Thoracic aorta (tissue), 2 donors: ENCODE data around the gene SMIM12. TPM values are rescaled to one million over a fixed set of nuclear protein-coding genes. Genes with fewer than 3 reads are reported as not detected.

Experiments
- ATAC-seq: fragments of 150-250 bp; one replicate; pipeline ENCODE4 v1.8.0; 2017; ENCODE audit warnings: low read depth; ENCODE audit not compliant: insufficient number of reproducible peaks, low FRiP score
- DNase-seq: peaks from one replicate; pipeline ENCODE4 v3.0.0-alpha.2; 2020; ENCODE audit warnings: low spot score
- H3K27ac ChIP-seq, 2 donors: fragments of 200-600 bp; sonication (generic); 1 replicate in 1 of 2; 2 replicates in 1 of 2; pipeline ENCODE4 v1.5.1; 2016; ENCODE audit warnings: mild to moderate bottlenecking in 2 of 2, moderate library complexity in 2 of 2
- H3K27me3 ChIP-seq: fragments of 200-600 bp; sonication (generic); replicated peaks from 2 replicates; pipeline ENCODE4 v1.6.0; 2016; ENCODE audit warnings: mild to moderate bottlenecking; ENCODE audit not compliant: insufficient read depth
- H3K36me3 ChIP-seq: fragments of 200-600 bp; sonication (generic); one replicate; pipeline ENCODE4 v1.5.1; 2016
- H3K4me1 ChIP-seq, 2 donors: fragments of 200-600 bp; sonication (generic); 1 replicate in 1 of 2; 2 replicates in 1 of 2; pipeline versions ENCODE4 v1.5.1 to v1.6.0; 2016; ENCODE audit warnings: low read depth in 2 of 2, mild to moderate bottlenecking in 1 of 2; ENCODE audit not compliant: control insufficient read depth in 1 of 2
- H3K4me3 ChIP-seq: fragments of 200-600 bp; sonication (generic); 2 replicates; pipeline ENCODE4 v1.5.1; 2016; ENCODE audit warnings: mild to moderate bottlenecking
- H3K9me3 ChIP-seq: fragments of 200-600 bp; sonication (generic); 2 replicates; pipeline ENCODE4 v1.5.1; 2016
- CTCF ChIP-seq: fragments of 200-600 bp; sonication (generic); IDR thresholded peaks from one replicate; pipeline ENCODE4 v1.5.1; 2019; ENCODE audit warnings: antibody characterized with exemption
- total RNA-seq, 2 donors: library from RNA; depleted of rRNA; stranded (reverse); fragments of >200 nt; gene quantifications; one replicate each; pipeline versions ENCODE4 v1.1.0 to v1.2.3, GENCODE V29; 2016

SMIM12 gene
- total RNA-seq, 2 donors from 2014 or later: 30.1 to 33.5 TPM

GRCh38 chr1:34839526-34840305 is 19.8 kb downstream of the SMIM12 start:
- Histone ChIP-seq H3K4me1 (peaks cover 7 to 31% of the 10 kb centered on the region in 2 donors), H3K27ac (no peak overlapping the region), H3K27me3 (no peaks in the 10 kb centered on the region), H3K4me3 (no peak overlapping the region), H3K36me3 (no peaks in the 10 kb centered on the region), H3K9me3 (no peaks in the 10 kb centered on the region)
- ATAC-seq (no peak), DNase-seq (no peak)
- no peak for TF ChIP-seq CTCF

GRCh38 chr1:34833711-34834110 is 25.8 kb downstream of the SMIM12 start:
- ATAC-seq (no peak), DNase-seq (no peak)
- Histone ChIP-seq H3K27ac (no peak overlapping the region), H3K4me3 (no peak overlapping the region), H3K27me3 (no peaks in the 10 kb centered on the region), H3K9me3 (no peaks in the 10 kb centered on the region), H3K4me1 (peaks cover 10 to 56% of the 10 kb centered on the region in 2 donors), H3K36me3 (no peaks in the 10 kb centered on the region)
- TF ChIP-seq CTCF: no peak

GRCh38 chr1:34831721-34832246 is 27.8 kb downstream of the SMIM12 start:
- no peak for TF ChIP-seq CTCF
- Histone ChIP-seq H3K27me3 (no peaks in the 10 kb centered on the region), H3K36me3 (no peaks in the 10 kb centered on the region), H3K4me1 (peaks cover 9 to 56% of the 10 kb centered on the region in 2 donors), H3K4me3 (no peak overlapping the region), H3K27ac (peak overlapping the region in 1 of 2 donors; percentile 9), H3K9me3 (no peaks in the 10 kb centered on the region)
- ATAC-seq (no peak), DNase-seq (no peak)

- Histone ChIP-seq H3K9me3 (no peaks in the 10 kb centered on the region), H3K27ac (peak overlapping the region; percentile 34 to 62), H3K4me1 (peaks cover 11 to 56% of the 10 kb centered on the region in 2 donors), H3K36me3 (no peaks in the 10 kb centered on the region), H3K4me3 (no peak overlapping the region), H3K27me3 (no peaks in the 10 kb centered on the region)
- ATAC-seq (no peak), DNase-seq (no peak)
- TF ChIP-seq CTCF: no peak
These were observed 30.3 kb downstream of the SMIM12 start for GRCh38 chr1:34829250-34829649.

- Histone ChIP-seq H3K4me1 (peaks cover 11 to 55% of the 10 kb centered on the region in 2 donors), H3K36me3 (no peaks in the 10 kb centered on the region), H3K27ac (peak overlapping the region; percentile 39 to 62), H3K4me3 (no peak overlapping the region), H3K27me3 (no peaks in the 10 kb centered on the region), H3K9me3 (no peaks in the 10 kb centered on the region)
- DNase-seq (no peak), ATAC-seq (no peak)
- TF ChIP-seq CTCF: no peak
These were observed 30.9 kb downstream of the SMIM12 start for GRCh38 chr1:34828611-34829010.
